Stimulated activated CD8-positive, alpha-beta memory T cell treated with anti-CD3 and anti-CD28 coated beads, Interleukin-7, amount 100 ng/mL, for 4 hours (primary cell): ENCODE results near the gene LRRC8C.

Experiments used
- DNase-seq, 2 donors: peaks; one replicate each; pipeline ENCODE4 v3.0.0-alpha.2; 2020; ENCODE audit warnings: low read depth in 2 of 2

LRRC8C gene

GRCh38 chr1:89633248-89633799 is 404 bp downstream of the LRRC8C start:
- peak in 1 of 2 donors; percentile 40 for DNase-seq

DNA sequence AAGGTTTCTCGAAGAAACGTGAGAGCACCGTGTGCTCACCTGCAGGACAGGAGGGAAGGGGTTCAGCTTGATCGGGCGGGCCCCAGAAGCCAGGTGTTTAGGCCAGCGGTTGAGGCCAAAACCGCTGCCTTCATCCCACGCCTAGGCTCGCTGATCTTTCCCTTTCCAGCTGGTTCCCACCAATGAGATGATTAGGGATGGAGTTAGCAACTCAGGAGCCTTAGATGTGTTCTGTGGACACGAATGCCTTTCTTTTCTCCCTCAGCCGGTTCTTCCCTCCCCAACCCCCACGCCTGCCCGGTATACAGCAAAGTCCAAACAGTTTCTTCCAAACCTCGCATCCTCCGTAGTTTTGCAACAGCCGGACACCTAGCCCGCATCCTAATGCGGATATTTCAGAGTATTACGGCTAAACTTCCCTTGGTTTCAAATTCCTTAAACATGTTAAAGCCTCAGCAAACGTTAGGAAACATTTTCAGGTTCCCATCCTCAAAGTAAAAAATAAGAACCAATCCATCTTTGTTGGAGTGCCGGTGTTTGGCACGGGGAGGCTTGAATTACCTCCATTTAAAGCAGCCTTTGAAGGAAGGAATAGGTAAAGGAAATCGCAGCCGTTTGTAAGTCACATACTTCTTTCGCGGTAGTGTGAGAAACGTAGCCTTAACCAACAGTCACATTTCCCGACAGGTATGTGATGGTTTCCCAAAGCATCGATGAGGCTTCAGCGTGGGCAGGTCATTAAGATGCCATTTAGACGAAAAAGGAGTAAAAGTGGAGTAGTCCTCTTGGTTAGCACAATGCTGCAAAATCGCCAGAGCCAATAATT is 1.1 kb downstream of the LRRC8C start:
- DNase-seq, result peak in 1 of 2 donors; percentile 8

DNA sequence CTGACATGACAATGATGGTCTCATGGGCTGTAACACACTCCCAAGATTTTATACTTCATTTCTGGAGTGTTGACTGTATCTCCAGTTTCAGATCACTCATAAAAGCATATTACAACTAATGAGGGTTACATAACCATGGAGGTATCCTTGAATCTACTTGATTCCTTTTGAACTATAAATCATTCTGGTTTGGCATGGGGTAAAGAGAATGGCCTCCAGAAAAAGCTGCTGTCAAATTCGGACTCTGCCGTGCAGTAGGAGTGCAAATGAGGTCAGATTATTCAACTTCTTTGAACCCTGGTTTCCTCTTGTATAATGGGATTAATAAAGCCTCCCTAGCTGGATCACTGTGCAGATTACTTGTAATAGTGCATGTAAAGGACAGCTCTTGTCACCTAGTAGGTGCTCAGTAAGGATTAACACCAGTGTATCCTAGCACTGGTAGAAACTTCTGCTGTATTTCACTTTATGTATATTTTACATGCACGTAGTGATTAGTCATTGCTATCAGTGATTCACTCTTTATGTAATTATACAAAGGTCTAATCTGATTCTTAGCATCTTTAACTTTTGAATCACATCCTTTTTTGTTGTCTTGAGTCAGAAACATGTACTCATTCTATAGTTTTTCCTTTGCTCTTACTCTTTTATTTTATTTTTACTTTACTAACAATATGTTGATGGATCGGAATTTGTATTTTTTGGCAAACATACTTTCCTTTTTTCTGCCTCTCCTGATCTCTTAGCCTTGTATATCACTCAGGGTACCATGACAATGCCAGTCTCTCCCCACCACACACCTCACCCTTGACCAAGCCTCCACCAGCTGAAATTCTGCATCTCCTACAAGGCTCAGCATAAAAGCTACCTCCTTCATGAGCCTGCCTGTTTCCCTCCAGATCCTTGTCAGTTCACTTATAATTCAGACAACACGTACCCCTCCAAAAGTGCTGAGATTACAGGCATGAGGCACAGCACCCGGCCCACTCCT is 3.2 kb downstream of the LRRC8C start:
- no peak for DNase-seq

DNA sequence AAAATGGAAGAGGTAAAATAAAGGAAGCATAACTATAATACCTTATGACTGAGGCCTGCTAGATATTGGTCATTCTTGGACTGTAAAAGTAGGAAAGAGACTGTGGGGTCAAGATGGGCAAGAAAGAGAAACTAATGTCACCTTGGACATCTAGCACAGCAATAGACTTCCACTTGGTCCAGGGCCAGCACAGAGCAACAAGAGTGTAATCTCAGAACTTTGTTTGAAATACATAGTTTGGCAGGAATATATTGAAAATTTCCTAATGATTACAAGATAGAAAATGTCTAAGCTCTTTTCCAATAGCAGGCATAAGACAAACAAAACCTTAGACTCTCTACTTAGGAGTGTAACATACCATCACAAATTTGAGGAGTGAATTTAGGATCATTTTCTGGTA is 4.6 kb downstream of the LRRC8C start:
- no peak for DNase-seq

DNA sequence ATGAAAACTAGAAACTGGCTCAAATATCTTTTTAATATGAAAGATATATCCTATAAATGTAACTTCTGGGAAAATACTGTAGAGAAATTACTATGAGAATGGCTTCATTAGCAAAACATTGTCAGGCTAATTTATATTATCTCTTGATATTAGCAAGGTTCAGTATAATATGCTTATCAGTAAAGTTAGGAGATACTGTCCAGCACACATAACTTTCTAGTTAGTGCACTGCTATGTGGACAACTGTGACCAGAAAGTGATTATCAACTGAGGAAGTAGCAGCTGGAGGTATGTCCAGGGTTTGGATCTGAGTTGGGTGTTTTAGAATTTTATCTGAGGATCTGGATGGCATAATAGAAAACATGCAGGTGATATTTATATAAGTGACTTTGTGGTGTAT is 7.5 kb downstream of the LRRC8C start:
- no peak for DNase-seq

GRCh38 chr1:89641781-89642180 is 8.9 kb downstream of the LRRC8C start:
- DNase-seq, result no peak

- DNase-seq, result no peak
These were observed 10.7 kb downstream of the LRRC8C start for GRCh38 chr1:89643577-89643976.

GRCh38 chr1:89644119-89644814 is 11.3 kb downstream of the LRRC8C start:
- no peak for DNase-seq

DNA sequence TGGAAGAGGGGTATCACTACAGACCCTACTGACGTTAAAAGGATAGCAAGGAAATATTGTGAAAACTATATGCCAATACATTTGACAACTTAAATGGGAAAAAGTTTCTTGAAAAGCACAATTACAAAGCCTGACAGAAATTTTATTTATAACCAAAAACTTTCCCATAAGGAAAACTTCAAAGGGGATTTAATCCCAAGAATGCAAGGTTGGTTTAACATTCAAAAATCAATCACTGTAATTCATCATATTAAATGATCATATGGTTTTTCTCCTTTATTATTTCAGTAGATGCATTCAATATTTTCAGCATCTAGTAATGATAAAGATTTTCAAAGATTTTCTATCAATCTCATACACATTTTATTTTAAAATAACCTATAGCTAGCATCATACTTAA is 13.3 kb downstream of the LRRC8C start:
- DNase-seq, result no peak

DNA sequence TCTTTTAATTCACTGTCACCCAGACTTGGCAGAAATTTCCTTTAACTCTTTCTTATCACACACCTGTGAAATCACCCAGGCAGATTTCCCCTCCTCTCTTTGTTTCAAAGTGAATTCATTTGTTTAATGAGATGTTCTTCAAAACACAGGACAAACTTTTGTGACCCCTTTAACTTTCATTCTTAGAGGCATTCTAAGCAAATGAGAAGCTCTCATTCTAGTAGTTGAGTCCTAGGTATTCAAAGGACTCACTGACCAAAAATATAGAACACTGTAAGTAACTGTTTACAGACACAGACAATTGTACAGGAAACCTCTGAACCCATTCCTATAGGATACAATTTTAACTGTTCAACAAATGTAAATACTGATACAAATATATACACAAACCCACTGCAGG is 16.9 kb downstream of the LRRC8C start:
- DNase-seq, result no peak

DNA sequence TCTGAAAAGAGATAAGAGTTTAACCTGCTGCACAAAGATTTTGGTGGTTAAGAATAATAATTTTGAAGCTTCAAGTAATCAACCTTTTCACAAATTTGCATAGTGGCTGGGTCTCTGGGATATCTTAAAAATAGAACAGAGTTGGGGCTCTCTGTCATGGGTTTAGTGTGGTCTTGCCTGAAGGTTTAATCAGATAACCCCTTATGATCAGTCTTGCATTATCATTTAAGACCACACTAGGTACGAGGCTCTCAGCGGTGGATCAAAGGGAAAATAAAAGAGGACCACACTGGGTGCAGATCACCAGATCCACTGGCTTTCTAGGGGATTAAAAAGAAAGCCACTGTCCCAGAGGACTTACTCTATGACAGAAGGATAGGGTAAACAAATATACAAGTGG is 19.5 kb downstream of the LRRC8C start:
- DNase-seq, result no peak

- DNase-seq, result no peak
These were observed 25.0 kb downstream of the LRRC8C start for GRCh38 chr1:89657886-89658285.

GRCh38 chr1:89659322-89660081 is 26.6 kb downstream of the LRRC8C start:
- no peak for DNase-seq

DNA sequence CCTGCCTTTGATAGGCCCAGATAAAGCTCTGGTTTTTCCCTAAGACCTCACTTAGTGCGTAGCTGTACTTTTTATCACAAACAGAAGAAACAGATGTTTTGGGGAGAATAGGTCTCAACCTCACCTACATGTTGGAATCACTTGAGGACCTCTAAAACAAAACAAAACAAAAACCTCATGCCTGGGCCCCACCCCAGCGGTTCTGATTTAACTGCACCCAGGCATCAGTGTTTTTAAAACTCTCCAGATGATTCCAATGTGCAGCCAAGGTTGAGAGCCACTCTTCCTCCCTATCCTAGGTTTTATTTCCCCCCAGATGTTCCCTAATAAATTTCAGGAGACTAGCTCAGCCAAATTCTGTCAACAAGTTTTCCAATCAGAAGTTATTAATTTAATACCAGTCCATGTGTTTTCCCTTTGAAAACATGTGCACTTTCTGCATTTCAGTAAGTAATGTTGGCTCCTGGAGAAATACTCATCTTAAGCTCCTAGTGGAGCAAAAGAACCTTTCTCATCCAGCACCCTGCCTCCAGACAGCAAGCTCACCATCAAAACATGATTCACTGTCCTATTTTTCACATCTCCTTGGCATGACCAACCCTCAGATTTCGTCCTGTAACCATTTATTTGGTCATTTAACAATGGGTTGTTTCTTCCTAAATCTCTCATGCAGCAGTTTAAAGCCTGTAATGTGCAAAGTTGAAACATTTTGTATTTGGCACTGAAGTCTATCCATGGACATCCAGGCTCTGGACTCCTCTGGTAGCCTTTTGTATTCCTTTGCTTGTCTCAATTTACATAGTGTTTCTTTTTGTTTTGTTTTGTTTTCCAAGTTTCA is 27.5 kb downstream of the LRRC8C start:
- no peak for DNase-seq

GRCh38 chr1:89665941-89666340 is 33.0 kb downstream of the LRRC8C start:
- DNase-seq, result no peak

GRCh38 chr1:89666640-89667039 is 33.7 kb downstream of the LRRC8C start:
- DNase-seq, result no peak

GRCh38 chr1:89667691-89668090 is 34.8 kb downstream of the LRRC8C start:
- DNase-seq, result no peak

DNA sequence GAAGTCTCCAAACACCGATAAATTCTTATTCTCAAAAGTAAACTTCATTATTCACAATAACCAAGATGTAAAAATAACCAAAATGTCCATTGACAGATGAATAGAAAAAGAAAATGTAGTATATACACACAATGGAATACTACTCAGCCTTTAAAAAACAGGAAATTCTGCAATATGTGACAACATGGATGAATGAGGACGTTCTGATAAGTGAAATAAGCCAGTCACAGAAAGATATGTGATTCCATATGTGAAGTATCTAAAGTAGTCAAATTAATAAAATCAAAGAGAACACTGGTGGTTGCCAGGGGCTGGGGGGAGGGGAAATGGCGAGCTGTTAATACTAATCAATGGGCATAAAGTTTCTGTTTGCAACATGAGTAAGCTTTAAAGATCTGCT is 36.0 kb downstream of the LRRC8C start:
- no peak for DNase-seq

DNA sequence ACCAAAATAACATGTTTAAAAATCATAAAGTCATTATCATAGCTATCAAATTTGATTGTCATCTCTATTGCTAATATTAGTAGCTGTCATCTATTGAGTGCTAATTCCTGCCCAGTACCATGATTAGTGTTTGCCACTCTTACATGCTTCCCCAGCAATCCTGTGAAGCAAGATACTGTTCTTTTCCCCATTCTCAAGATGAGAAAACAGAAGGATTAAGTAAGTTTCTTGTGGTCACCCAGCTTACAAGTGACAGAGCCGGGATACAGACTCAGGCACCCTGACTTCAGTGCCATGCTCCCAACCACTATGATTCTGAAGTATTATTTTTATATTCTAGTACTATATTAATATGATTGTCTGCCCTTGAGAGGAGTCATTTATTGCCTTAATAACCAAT is 36.5 kb downstream of the LRRC8C start:
- DNase-seq, result no peak

DNA sequence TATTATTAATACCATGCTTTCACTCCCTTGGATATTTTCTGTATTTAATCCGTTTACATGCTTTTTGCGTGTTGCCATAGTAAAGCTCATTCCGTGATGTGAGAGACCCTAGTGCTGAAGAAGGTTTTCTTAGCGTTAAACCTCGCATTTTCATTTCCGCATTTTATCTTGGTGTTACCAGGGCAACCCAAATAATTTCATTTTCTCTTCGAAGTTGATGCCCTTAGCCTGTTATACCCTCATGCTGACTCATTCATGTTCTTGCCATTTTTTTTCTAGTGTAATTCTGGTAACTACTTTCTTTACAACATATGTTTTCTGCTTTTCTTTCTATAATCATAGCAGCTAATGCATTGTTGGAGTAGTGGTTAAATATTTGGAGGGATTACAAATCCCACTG is 37.2 kb downstream of the LRRC8C start:
- DNase-seq, result no peak
